ENCODE measurements around the gene CYB5R4.
"Not testable (repeated sequence)": the region's sequence is repeated elsewhere in the genome, so short reads cannot be mapped to it uniquely, and the experiment has no call there.

CYB5R4 gene

DNA sequence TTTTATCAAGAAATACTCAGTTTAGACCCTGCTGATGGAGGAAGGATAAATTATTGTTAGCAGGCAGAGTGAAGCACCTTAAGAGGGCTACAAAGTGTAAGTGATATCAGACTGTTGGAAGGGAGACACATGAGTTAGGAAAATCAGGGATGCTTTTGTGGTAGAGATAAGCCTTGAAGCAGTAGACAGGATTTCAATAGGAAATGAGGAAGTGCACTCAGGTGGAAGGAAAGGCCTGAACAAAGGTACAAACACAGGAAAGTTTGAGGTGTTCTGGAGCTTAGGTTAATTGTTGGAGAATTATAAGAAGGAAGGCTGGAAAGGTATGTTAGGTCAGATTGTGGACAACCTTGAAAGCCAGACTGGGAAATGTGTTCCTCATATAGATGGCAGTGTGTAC lies 7.6 kb downstream of the CYB5R4 start:
- DNase-seq, result no peak

- DNase-seq, result no peak
Observed at GRCh38 chr6:83867527-83868161, 8.2 kb downstream of the CYB5R4 start.

DNA sequence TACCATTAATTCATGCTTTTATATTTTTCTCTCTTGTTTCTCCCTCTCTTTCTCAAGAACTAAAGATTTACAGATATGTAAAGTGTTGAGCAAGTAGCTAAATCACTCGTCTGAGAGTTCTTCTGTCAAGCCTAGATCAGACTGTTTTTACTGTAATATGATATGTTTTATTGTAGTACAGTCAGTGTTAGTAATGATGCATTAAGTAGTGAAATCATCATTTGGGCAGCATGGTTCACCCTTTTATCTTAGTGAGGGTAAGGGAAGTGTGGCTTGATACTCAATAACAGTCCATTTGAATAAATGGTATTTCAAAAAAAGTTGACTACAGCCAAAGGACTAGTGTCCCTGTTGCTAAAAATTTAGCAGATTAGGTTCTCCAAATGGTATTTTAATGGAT lies 9.2 kb downstream of the CYB5R4 start:
- DNase-seq, result no peak

GRCh38 chr6:83870649-83871048 lies 11.2 kb downstream of the CYB5R4 start:
- no peak for DNase-seq

DNA sequence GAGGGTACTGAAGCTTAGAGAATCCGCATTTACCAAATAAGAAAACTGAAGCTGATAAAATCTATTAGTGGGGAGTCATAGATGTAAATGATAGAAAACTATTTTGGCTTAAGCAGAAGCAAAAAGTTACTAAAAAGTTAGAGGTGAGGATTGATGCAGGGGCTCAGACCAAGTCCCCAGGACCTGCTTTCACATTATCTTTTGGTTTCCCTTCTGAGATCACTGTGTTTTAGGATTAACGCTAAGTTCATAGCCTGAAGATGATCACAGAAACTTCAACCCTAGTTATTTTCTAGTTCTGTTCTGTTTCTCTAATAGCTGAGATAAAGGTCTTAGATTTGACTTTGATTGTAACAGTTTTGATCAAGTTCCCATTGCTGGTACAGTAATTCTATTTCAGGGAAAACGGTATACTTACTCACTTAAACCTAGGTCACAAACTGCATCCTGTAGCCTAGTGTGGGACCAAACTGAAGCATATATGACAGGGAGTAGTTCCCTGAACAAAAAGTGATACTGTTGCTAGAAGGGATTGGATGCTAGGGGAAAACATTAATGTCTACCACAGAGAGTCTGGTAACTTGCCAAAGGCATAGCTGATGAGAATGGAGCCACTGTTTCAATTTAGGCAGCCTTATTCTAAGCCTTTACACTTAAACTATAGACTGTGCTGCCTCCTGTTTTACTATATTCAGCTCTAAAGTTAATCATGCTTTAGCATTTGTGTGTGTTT lies 13.1 kb downstream of the CYB5R4 start:
- DNase-seq, result no peak

DNA sequence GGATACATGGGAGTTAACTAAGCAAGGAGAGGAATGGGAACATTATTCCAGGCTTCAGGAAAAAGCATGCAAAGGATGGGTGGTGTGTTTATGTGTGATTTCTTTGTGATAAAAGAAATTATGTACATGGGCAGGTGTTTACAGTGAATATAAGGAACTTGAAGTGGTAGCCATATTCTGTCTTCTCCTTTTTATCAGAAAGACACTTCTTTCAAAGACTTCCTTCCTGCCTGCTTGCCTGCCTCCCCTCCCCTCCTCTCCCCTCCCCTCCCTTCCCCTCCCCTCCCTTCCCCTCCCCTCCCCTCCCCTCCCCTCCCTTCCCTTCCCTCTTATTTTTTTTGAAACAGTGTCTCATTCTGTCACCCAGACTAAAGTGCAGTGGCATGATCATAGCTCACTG lies 14.4 kb downstream of the CYB5R4 start:
- DNase-seq, result no peak

GRCh38 chr6:83875843-83876242 lies 16.4 kb downstream of the CYB5R4 start:
- DNase-seq, result no peak

- no peak for DNase-seq
Observed at GRCh38 chr6:83878902-83879644, 19.6 kb downstream of the CYB5R4 start.

GRCh38 chr6:83879746-83880145 lies 20.3 kb downstream of the CYB5R4 start:
- no peak for DNase-seq

DNA sequence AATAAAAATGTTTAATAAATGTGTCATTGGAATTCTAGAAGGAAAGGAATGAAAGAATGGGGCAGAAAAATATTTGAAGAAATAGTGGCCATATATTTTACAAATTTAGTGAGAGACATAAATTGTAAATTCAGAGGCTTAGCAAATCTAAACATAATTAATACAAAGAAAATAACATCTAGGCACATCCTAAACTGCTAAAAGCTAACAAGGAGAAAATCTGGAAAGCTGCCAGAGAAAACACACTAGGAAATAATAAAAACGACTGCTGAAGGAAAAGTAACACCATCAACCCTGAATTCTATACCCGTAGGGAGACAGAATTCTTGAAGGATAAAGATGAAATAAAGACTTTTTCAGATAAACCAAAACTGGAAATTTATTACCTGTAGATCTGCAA lies 23.8 kb downstream of the CYB5R4 start:
- no peak for DNase-seq

DNA sequence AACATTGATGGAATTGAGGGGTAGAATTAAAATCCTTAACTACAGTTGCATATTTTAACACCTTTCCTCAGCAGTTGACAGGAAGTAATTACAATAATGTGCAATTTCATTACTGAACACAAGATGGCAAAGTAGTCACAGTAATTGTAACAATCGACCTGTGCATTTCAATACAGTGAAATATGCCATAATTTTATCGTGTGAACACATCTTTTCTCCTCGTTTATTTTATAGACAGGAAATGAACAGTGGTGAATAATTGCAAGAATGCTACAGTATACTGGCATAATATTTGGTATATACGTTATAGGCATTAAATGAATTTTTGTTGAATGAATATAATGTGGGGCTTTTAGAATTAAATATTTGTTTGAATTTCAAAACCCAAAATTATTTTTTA lies 25.0 kb downstream of the CYB5R4 start:
- peak; percentile 30 for DNase-seq

DNA sequence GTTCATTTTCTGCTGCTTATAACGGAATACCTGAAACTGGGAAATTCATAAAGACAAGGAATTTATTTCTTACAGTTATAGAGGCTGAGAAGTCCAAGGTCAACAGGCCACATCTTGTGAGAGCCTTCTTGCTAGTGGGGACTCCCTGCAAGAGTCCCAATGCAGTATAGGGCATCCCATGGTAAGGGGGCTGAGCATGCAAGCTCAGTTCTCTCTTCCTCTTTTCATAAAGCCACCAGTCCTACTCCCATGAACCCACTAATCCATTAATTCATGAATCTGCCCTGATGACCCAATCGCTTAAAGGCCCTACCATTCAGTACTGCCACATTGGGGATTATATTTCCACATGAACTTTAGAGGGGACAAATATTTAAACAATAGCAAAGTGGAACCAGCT lies 26.5 kb downstream of the CYB5R4 start:
- no peak for DNase-seq

DNA sequence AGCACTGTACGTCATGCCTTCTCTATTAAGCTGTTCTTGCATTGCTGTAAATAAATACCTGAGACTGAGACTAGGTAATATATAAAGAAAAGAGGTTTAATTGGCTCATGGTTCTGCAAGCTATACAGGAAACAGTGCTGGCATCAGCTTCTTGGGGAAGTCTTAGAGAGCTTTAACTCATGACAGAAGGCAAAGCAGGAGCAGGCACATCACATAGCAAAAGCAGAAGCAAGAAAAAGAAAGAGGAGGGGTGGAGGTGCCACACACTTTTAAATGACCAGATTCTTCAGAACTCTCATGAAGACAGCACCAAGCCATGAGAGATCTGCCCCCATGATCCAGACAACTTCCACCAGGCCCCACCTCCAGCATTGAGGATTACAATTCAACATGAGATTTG lies 30.1 kb downstream of the CYB5R4 start:
- no peak for DNase-seq

DNA sequence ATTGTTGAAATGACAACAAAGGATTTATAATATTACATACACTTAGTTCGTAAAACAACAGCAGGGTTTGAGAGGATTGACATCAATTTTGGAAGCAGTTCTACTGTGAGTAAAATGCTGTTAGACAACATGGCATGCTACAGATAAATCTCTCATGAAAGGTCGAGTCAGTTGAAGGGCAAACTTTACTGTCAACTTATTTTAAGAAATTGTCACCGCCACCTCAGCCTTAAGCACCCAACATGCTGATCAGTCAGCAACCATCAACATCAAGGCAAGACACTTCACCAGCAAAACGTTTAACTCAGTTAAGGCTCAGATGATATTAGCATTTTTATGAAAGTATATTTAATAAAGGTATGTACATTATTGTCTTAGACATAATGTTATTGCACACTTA lies 31.0 kb downstream of the CYB5R4 start:
- no peak for DNase-seq

DNA sequence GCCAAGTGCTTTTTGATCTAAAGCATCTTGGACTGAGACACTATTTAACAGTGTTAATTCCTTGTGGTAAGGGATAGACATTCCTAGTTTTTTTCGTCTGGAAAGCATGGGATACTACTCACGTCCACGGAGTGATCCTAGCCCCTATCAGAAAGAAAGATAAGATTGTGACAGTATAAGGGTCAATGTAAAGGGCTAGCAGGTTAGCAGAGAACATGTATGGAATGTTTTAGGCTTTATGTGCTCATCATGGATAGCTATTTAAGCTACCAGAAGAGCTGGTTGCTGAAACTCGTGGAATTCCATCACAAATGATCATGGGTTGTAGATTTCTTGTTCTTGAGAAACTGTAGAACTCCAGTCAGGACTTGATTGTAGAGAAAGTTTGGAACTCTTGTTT lies 32.1 kb downstream of the CYB5R4 start:
- DNase-seq, result no peak

DNA sequence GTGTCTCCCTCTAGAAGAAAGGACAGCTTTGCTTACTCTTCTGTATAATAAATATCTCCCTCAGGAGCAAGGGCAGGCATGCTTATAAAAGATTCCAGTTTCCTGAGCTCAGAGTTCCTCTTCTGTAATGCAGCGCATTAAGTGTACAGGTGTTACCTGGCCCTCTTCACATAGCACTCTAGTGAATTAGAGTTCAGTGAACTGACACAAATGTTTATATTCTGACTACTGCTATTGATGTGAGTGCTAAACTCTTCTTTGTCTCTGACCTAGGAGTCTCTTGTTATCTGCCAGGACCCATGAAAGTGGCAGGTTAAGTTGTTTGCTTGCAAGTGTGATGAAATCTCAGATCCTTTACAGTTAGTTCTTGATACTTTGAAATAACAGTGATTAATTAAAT lies 33.5 kb downstream of the CYB5R4 start:
- DNase-seq, result no peak

- DNase-seq, result not testable (repeated sequence)
Observed at GRCh38 chr6:83897094-83897493, 37.6 kb downstream of the CYB5R4 start.

- no peak for DNase-seq
Observed at GRCh38 chr6:83901624-83902023, 42.1 kb downstream of the CYB5R4 start.

- DNase-seq, result no peak
Observed at GRCh38 chr6:83904395-83904794, 44.9 kb downstream of the CYB5R4 start.

DNA sequence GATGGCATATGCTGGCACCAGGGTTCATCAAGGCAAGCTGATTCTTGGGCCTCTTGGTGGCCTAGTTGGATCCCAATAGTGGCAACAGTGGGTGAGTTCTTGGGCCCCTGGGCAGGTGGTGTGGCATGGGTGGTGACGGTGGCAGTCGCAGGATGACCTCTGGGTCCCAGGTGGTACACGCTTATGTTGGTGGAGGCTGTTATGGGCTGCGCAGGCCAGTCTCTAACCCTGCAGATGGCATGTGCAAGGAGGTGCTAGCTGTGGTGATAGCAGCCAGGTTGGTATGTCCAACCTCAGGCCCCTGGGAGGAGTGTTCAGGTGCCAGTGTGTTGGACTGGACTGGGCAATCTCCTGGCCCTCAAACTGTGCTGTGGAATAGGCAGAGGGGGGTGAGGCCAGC lies 46.2 kb downstream of the CYB5R4 start:
- no peak for DNase-seq

DNA sequence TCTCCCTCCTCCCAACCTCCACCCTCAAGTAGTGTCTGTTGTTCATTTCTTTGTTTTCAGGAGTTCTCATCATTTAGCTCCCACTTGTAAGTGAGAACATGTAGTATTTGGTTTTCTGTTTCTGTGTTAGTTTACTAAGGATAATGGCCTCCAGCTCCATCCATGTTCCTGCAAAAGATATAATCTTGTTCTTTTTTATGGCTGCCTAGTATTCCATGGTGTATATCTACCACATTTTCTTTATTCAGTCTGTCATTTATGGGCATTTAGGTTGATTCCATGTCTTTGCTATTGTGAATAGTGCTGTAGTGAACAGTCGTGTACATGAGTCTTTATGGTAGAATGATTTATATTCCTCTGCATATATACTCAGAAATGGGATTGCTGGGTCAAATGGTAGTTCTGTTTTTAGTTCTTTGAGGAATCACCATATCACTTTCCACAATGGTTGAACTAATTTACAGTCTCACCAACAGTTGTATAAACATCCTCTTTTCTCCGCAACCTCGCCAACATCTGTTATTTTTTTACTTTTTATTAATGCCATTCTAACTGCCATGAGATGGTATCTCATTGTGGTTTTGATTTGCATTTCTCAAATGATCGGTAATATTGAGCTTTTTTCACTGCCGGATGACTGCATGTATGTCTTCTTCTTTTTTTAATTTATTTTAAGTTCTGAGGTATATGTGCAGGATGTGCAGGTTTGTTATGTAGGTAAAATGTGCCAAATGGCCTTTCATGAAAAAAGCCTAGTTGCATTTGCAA lies 48.3 kb downstream of the CYB5R4 start:
- not testable (repeated sequence) for DNase-seq

GRCh38 chr6:83908813-83909212 lies 49.3 kb downstream of the CYB5R4 start:
- no peak for DNase-seq

DNA sequence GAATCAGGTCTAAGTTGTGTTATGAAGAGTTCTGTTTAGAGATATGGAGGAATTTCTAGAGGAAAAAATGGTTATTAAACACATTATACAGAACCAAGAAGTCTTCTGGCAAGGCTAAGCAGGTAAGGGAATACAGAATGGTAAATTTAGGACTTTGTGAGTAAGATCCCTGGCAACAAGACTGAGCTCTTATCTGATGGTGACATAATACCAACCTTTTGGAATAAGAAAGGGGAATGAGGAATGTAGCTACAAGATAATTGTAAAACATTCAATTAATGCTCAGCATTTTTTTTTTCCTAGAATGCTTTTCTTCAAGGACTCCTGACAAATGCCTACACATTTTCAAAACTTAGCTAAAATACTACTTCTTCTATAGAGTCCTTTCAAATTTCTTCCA lies 51.8 kb downstream of the CYB5R4 start:
- DNase-seq, result no peak

All from NCI-H526 treated with DMSO at 0.1 percent for 48 hours (cell line).